ENCODE data around the gene CAMKMT.

CAMKMT gene

DNA sequence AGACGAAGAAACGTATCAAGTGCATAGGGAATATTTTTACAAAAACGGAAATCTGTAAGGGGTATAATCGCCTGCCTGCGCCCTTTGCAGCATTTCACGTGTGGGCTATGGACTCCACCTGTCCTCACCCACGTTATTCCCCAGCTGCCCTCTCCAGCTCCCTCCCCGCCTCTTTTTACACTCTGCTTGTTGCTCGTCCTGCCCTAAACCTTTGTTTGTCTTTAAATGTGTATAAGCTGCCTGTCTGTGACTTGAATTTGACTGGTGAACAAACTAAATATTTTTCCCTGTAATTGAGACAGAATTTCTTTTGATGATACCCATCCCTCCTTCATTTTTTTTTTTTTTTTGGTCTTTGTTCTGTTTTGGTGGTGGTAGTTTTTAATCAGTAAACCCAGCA, 410.4 kb downstream of the CAMKMT start:
- DNase-seq (ENCODE audit: low read depth): no peak

- DNase-seq (ENCODE audit: low read depth): no peak
Measured at GRCh38 chr2:44772669-44773378, 411.1 kb downstream of the CAMKMT start.

DNA sequence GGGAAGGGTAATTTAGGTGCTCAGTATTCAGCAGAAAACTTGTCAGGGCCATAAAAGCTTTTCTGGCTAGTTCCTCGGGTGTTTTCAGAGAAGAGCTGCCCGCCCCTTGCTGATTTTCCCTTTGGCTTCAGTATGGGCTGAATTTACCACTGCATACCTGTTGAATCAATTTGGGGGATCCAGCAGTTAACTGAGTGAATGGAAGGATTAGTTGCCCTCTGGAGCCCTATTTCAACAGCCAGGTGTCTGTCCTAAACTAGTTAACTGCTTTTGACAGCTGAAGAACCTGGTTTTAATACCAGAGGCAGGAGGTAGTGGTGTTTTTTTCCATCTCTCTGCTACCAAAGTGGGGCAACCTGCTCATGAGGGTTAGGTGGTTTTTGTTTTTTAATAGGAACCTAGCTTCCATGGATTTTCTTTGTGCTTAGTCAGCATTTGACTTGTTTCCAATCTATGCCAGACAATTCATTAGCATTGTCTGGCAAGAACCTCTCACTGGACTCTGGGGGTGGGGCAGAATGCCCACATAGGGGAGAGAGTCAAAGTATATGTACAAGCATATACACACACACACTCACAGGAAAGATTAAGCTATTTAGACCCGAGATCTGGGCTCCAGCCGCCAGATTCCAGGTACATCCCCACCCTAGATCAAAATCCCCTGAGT, 413.2 kb downstream of the CAMKMT start:
- DNase-seq (ENCODE audit: low read depth): no peak

DNA sequence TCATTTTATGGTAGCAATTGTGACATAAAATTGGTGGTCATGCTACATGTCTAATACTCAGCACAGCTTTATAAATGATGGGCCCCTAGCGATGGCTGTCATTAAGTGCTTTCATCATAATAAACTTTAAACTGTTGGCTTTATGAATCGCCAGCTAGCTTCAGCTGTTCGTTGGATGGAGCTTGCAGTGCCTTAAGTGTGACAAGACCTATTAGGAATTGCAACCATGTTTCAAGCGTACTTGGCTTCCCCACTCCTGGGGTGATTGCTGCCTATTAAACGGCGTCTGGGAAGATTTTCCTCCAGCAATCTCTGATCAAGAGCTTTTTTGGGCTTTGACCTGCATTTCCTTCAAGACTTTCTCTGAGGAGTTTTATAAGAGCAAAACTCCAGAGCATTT, 415.3 kb downstream of the CAMKMT start:
- no peak for DNase-seq (ENCODE audit: low read depth)

DNA sequence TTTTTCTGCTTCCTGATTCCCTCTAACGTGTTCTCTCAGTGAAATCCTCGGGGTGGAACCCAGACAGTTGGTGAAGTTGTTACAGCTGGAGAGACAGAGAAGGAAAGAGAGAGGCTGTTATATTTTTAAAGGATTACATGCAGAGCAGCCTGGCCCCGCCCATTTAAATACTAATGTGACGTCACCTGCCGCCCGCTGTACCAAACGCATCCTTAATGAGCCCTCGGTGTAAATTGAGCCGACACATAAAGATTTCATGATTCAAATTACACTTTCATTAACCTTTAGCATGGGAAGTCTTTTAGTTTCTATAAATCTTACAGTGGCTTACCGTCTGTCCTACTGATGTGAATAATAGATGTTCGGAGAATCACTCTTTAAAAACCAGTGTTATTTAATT, 415.8 kb downstream of the CAMKMT start:
- no peak for DNase-seq (ENCODE audit: low read depth)

DNA sequence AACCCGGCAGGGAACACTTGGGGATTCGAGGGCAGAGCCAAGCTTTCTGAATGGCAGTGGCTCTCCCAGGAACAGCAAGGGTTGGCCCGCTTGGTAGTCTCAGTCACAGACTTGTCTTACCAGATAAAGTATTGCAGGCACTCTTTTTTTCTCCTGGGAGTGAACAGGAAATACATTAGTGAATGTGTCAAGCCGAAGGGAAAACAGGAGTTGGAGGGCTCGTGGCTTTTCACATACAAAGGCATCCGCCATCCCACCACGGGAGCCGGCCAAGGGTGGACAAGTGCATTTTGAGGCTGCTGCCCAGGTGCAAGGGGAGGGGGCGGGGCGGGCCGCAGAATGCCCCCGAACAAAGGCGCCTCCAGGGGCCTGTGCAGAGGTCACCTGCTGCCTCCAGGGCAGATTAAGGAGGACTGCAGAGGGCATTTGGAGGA, 416.5 kb downstream of the CAMKMT start:
- no peak for DNase-seq (ENCODE audit: low read depth)

DNA sequence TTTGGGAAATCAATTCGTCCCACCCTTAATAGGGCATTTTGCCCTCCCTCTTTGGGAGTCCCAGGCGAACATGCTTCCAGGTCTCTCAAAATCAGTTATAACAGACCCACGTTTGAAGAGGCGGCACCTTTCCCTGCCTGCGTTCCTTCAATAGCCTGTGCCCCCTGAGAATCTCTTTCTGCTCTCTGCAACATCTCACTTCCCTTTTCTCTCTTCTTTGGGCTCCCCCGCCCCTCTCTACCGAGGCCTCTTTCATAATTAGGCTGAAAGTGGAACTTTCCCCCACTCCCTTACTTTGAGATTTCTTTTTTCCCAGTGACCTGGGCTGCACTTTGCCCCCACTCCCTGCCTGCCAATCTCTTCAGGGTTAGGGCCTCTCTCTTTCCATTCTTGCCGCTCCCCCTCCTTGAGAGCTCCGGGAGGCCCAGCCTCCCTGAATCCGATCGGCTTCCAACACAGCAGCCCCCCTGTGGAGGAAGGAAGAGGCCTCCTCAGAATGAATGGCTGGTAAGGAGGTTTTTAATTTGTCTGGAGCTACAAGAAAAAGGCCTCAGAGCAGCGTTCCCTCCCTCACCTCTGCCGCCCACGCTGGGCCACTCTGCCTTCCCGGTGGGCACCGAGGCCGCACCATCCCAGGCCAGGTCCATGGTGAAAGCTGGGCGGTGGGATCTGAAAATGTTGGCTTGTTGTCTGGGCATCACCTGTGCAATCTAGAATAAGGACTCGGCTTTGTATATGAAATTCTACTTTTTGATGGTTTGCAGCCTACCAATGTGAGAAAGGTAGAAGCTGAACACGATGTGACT, 417.1 kb downstream of the CAMKMT start:
- no peak for DNase-seq (ENCODE audit: low read depth)

- DNase-seq (ENCODE audit: low read depth): no peak
Measured at GRCh38 chr2:44779793-44780192, 418.0 kb downstream of the CAMKMT start.

GRCh38 chr2:44780406-44780805, 418.7 kb downstream of the CAMKMT start:
- DNase-seq (ENCODE audit: low read depth): no peak

DNA sequence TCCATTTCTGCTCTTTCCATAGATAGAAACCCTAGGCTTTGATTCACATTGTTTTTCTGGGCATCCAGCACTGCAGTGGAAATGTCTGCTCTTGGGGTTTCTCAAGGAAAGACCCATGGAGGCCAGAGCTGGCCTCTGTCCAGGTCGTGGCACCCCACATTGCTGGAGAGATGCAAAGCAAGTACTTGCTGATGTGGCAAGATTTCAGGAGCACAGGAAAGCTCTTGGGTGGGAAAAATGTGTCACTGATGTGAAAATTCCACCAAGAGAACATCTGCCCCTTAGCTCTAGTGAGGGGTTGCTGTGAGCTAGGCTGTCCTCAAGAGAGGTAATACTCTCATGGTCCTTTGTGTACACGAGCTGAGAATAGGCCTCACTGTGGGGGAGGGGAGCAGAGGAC, 423.7 kb downstream of the CAMKMT start:
- no peak for DNase-seq (ENCODE audit: low read depth)

DNA sequence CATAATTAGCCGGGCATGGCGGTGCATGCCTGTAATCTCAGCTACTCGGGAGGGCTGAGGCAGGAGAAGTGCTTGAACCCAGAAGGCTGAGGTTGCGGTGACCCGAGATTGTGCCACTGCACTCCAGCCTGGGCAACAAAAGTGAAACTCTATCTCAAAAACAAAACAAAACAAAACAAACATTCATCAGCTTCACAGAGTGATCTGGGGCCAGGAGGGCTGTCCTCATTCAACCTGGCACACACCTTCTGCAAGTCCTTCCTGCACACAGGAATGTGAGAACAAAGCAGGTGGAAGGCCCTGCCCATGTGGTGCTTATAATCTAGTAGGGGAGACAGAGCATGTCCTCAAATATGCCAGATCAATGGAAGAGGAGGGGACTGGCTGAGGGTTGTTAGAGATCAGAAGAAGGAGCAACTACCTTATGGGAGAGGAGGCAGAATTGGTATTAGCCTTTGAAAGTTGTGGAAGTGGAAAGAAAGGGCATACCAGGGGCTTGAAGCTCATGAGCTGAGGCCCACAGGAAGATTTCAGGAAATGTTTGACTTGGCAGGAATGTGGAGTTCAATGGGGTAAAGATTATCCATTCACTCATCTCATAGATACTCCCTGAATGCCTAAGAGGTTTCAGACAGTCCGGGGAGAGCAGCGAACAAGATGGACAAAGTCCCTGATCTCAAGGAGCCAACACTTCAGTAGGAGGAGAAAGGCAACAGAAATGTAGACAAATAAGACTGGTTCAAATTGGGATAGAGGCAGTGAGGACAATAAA, 424.5 kb downstream of the CAMKMT start:
- DNase-seq (ENCODE audit: low read depth): no peak

DNA sequence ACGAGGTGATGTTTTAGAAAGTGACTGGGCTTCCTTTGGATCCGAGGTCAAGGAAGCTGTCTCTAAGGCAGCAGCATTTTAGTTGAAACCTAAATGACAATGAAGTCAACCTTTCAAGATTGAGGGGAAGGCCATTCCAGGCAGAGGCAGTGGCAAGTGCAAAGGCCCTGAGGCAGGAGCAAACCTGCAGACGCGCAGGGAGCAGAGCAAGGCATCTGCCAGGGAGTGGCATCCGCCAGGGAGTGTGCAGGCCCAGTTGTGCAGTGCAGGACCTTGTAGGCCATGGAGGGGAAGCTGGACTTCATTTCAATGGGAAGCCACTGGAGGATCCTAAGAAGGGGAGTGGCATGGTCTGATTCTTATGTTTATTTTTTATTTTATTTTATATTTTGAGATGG, 425.1 kb downstream of the CAMKMT start:
- no peak for DNase-seq (ENCODE audit: low read depth)

DNA sequence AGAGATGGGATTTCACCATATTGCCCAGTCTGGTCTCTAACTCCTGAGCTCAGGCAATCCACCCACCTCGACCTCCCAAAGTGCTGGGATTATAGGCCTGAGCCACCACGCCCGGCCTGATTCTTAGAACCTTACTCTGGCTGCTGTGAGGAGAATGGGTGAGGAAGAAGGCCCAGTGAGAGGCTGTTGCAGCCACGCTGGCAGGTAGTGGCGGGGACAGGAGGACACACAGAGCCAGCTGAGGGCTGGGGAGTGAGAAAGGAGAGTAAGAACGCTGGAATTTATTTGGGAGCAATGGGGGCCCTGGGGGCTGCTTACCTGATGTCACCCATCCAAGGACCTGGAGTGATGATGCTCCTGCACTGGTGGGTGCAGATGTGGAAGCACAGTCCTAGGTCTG, 425.9 kb downstream of the CAMKMT start:
- DNase-seq (ENCODE audit: low read depth): no peak

- DNase-seq (ENCODE audit: low read depth): no peak
Measured at GRCh38 chr2:44789446-44789845, 427.7 kb downstream of the CAMKMT start.

- DNase-seq (ENCODE audit: low read depth): no peak
Measured at GRCh38 chr2:44789971-44790721, 428.4 kb downstream of the CAMKMT start.

GRCh38 chr2:44793322-44793870, 431.6 kb downstream of the CAMKMT start:
- no peak for DNase-seq (ENCODE audit: low read depth)

DNA sequence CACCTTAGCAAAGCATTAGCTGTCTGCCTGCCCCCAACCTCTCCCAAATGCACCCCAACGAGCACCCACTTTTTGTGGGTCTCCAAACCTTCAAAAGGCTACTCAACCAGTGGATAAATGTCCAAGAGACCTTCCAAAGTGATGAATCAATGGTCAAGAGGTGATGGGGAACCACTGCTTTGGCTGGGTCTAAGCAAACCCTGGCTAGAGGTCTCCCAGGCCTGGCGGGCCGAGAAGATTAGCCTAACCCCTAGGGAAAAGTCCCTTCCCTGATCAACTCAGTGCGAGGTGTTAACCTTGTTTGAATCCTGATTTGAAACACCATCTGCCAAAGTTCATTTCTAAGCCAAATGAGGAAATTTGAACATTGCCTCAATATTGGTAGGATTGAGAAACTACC, 435.0 kb downstream of the CAMKMT start:
- DNase-seq (ENCODE audit: low read depth): no peak

DNA sequence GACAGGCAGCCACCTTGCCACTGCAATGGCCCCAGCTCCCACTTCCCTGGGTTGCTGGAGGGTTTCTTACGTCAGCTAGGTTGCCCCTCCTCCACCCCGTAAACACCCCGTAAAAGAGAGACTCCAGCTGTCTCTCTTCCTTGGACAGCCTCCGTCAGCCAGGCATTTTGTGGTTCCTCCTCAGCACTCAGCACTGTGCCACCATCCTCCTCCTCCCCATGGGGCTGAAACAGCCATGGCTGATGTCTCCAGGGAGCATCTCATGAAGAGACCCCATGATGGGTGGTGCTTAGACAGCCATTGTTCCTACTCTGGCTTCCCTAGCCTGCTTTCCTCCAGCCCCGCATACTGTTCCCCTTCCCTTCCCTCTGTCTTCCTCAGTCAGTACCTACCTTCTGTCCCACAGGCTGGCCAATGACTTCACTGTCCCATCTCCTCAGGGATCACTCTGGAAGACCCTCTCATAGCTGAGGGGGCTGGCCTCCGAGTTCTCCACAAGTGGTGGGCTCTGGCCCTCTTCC, 436.5 kb downstream of the CAMKMT start:
- DNase-seq (ENCODE audit: low read depth): no peak

DNA sequence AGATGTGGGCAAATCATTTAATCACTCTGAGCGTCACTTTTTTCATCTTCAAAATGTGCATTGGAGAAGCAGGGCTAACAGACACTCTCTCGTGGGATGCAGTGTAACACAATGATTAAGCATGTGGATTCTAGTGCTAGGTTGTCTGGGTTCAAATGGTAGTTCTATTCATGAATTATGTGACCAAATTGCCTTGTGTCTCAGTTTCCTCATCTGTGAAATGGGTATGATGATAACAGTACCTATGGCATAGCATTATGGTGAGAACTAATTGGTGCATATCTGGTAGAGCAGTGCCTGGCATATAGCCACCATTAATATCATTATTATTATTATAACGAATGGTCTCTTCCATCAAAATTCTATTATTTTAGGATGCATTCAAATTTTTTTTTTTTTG, 437.4 kb downstream of the CAMKMT start:
- DNase-seq (ENCODE audit: low read depth): no peak

- no peak for DNase-seq (ENCODE audit: low read depth)
Measured at GRCh38 chr2:44799754-44800153, 438.0 kb downstream of the CAMKMT start.

DNA sequence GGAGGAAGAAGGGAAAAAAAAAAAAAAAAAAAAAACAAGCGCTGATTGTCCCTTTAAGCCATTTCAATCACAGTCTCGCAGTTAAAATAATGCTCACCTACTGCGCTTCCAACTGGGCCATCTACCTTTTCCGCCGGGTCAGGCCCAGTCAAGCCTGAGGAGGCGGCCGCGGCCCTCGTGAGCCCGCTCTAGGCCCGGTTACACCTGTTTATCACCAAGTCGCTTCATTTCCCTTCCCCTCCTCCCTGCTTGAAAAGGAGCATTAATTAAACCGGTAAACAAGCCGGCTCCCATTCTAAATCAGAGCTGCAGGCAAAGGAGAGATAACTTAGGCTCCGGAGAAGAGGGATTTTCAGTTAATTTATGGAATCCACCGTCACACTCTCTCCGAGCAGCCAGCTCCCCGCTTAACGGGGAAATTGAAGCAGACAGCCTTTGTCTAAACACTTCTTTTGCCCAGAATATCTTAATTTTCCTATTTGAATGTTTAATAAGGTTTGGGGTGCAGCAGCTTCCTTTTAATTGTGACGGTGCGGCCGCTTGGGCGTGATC, 439.6 kb downstream of the CAMKMT start:
- DNase-seq (ENCODE audit: low read depth): no peak
